SW480 (cell line): Measurements from ENCODE around the gene XPO5.
"Not testable (repeated sequence)": the region's sequence is repeated elsewhere in the genome, so short reads cannot be mapped to it uniquely, and the experiment has no call there.

Source experiments
- DNase-seq: peaks from one replicate; pipeline ENCODE4 v3.0.0-alpha.2; 2016; ENCODE audit warnings: low spot score

The XPO5 gene

DNA sequence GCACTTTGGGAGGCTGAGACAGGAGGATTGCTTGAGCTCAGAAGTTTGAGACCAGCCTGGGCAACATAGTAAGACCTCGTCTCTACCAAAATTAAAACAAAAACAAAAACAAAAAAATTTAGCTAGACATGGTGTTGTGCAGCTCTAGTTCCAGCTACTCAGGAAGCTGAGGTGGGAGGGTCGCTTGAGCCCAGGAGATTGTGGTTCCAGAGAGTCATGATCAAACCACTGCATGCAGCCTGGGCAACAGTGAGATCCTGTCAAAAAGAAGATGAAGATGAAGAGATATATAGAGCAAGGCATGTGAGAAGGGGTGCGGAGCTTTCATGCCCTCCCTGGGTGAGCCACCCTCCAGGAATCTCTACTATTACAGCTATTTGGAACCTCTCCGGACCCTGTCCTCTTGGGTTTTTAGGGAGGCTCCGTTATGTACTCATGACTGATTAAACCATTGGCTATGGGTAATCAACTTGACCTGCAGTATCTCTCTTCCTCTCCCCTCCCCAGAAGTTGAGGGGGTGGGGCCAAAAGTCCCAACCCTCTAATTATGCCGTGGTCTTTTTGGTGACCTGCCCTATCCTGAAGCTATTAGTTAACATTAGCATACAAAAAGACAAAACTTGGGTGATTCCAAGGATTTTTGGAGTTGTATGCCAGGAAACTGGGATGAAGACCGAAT is 9.2 kb upstream of the XPO5 start:
- no peak for DNase-seq

DNA sequence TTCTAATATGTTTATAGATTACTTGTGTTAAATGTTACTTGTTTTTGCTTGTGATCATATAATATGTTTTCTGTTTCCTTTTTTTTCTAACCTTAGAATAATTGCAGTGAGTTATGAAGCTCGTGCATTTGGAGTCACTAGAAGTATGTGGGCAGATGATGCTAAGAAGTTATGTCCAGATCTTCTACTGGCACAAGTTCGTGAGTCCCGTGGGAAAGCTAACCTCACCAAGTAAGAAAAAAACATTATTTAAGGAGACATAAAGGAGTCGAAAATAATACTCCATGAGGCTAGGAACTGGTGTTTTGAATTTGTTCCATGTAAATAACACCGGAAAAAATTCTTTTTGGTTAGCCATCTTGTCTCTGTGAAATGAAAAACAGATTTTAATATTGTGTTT is 7.1 kb upstream of the XPO5 start:
- DNase-seq, result no peak

DNA sequence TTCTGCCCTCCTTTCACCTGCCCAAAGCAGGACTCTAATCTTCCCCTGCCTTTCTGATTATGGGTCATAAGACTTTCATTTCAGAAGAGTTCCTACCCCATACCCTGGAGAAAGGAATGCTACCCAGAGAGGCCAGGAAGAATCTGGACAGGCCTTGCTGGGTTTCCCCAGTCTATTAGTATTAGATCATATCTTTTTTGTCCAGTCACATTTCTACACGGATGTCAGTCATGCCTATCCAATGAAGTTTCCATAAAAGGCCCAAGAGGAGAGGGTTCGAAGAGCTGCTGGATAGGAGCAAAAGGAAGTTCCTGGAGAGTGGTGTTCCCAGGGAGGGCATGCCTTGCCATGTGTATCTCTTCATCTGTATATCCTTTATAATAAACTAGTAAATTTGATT is 3.3 kb upstream of the XPO5 start:
- no peak for DNase-seq

DNA sequence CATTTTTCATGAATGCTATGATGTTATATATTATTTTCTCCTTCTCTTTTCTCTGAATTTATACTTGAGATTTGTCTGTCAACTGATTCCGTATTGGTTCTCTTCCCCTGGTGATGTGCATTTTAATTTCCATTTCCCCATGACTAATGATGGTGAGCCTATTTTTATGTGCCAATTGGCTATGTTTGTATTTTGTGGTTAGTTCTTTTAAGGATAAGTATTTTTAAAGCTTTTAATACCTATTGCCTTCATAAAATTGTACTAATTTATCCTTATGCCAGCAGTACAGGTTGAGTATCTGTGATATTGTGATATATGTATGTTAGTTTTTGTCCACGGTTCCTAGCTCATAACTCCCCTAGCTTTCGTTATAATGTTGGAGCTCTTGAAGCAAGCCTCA is 2.9 kb upstream of the XPO5 start:
- no peak for DNase-seq

DNA sequence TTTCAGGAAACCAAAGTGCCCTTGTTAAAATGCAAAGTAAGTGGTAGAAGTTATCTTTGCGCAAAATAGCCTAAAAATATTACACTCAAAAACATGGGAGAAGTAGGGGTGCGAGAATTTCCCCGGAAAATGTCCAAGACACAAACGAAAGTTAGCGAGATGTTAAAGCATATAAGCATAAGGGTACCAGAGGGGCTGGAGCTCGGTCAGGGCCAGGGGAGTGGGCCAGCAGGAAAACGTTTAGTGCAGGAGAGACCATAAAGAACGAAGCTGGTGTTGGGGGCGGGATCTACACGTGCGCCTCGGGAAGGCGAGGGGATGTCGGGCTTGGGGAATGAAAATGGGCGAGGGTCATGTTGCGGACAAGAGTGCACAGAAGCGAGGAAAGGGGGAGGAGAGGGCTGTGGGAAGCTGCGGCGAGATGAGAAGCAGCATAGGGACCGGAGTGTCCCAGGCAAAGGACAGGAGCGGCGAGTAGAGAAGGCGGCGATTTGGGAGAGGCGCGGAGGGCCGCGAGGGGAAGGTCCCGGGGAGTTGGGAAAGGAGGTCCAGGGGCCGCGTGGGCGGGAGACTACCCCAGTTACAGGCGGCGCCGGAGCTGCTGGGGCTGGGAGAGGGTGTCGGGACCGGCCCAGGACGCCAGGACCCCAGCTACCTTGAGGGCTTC is 600 bp downstream of the XPO5 start:
- peak; percentile 55 for DNase-seq

DNA sequence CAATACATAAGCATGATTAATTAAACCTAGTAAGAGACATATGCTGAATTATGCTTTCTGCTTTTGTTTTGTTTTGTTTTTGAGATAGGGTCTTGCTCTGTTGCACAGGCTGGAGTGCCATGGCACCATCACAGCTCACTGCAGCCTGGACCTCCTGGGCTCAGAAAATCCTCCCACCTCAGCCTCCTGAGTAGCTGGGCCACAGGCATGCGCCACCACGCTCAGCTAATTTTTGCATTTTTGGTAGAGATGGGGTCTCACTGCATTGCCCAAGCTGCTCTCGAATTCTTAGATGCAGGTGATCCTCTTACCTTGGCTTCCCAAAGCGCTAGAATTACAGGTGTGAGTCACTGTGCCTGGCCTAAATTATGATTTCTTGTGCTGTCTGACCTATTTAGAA is 3.8 kb downstream of the XPO5 start:
- DNase-seq, result no peak

DNA sequence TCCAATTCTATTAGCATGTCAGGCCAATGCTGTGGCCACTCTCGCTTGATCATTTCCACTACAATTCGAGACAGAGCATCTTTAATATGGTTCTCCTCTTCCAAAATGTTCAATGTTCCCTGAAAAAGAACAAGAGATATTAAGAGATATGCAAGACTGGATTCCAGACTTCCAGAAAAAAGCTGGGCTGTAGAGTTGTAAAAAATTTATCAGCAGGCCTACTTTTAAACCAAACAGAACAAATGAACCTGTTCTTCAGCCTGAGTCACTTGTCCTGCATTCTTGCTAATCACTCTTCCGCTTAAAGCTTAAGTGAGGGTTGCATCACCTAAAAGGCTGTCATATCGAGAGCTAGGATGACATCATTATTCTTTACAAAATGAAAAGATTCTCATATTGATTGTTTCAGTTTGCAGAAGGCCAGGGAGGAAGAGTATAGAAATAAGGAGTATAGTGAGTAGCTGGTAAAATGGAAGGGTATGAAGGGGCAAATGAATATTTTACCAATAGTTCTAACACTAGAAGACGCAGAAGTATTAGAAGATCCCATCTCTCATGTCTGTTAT is 4.9 kb downstream of the XPO5 start:
- peak; percentile 3 for DNase-seq

DNA sequence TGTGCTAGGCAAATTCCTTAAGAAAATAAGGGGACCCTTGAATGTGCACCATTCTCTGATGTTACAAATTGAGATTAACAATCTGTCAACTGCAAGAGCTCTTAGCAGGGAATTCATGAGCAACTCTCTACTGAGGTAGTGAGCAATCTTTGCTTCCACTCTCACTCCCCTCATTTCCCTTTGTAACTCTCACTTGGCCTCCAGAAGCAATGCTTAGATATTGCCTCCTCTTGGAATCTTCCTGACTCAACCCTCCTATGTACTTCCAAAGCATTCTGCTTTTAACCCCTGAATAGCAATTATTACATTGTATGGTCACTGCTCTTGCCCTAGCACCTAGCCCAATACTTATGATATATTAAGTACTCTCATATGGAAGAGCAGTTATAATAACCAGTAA is 16.5 kb downstream of the XPO5 start:
- no peak for DNase-seq

DNA sequence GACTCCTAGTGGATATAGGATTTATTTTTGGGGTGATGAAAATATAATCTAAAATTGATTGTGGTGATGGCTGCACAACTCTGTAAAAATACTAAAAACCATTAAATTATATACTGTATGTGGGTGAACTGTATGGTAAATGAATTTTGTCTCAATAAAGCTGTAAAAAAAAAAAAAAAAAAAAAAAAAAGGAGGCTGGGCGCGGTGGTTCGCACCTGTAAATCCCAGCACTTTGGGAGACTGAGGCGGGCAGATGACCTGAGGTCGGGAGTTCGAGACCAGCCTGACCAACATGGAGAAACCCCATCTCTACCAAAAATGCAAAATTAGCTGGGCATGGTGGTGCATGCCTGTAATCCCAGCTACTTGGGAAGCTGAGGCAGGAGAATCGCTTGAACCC is 18.2 kb downstream of the XPO5 start:
- not testable (repeated sequence) for DNase-seq

DNA sequence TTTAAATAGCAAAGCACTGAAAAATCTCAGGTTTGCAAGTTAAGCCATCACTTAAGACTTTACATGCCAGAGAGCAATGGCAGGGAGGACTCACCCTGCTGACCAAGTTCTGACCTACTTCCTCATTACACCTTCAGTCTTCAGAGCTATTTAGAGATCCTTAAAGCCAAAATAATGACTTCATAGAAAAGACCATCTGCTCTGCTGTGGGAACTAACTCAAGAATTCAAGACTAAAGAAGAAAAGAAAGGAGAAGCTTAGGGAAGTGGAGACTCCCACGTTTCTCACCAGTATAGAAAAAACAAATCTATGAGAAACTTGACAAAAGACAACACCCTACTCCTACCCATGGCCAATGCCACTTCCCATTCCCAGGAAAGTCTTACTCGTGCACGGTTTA is 28.6 kb downstream of the XPO5 start:
- no peak for DNase-seq

DNA sequence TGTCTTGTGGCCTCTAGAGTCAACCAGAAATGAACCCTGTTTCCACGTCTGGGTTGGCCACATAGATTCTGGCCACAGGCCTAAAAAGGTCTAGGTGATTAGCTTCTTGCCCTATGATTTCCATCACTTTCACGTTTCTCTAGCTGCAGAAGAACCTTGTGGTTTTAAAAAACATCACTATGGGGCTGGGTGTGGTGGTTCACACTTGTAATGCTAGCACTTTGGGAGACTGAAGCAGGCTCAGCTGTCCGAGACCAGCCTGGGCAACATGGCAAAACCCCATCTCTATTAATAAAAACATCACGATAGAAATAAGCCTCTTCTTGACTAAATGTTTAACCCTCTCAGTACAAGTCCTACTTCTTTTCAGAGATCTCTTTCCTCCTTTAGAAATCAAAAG is 31.4 kb downstream of the XPO5 start:
- no peak for DNase-seq

DNA sequence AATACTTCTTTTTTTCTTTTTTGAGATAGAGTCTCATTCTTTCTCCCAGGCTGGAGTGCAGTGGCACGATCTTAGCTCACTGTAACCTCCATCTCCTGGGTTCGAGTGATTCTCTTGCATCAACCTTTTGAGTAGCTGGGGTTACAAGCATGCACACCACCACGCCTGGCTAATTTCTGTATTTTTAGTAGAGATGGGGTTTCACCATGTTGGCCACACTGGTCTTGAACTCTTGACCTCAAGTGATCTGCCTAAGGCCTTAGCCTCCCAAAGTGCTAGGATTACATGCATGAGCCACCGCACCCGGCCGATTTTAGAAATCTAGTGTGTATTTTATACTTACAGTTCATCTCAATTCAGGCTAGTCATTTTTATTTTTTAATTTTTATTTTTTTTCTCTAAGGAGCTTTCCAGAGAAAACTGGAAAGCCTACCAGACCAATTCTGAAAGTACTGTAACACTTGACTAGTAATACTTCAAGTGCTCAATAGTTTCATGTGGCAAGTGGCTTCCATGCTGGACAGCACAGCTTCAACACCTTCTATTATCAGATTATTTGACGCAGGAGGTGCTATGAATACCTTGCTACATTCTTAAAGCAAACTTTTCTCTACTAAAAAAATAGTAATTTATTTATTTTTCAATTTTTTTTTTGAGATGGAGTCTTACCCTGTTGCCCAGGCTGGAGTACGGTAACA is 33.9 kb downstream of the XPO5 start:
- DNase-seq, result no peak

DNA sequence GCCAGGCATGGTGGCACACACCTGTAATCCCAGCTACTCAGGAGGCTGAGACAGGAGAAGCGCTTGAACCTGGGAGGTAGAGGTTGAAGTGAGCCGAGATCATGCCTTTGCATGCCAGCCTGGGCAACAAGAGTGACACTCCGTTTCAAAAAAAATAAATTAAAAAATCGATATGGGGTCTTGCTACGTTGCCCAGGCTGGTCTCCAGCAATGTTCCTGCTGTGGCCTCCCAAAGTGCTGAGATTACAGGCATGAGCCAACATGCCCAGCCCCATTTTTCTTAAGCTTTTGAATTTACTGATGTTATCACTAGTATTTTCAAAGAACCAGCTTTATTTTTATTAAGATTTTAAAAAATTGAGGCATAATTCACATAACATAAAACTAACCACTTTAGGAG is 35.3 kb downstream of the XPO5 start:
- no peak for DNase-seq

DNA sequence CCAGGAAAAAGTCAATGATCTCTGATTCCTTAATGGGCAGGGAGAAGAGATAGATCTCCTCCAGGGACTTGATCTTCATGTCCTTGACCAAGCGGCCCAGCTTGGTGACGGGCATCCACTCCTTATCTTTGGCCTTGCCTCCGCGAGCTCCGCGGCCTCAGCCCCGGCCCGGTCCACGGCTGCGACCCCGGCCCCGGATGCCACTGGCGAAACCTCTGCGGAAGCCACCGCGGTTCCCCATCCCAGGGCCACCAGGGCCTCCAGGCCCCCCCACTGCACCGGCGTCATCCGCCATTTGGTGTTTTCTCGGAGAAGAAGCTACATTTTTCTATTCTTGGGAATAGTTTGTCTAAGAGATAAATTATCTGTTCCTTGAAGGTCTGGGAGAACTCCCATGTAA is 36.4 kb downstream of the XPO5 start:
- not testable (repeated sequence) for DNase-seq

DNA sequence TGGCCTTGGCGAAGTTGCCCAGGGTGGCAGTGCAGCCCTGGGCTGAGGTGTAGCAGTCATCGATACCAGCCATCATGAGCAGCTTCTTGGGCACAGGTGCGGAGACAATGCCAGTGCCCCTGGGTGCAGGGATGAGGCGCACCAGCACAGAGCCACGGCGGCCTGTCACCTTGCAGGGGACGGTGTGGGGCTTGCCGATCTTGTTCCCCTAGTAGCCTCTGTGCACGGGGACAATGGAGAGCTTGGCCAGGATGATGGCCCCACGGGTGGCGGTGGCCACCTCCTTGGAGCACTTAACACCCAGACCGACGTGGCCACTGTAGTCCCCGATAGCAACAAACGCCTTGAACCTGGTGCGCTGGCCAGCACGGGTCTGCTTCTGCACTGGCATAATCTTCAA is 36.9 kb downstream of the XPO5 start:
- not testable (repeated sequence) for DNase-seq

DNA sequence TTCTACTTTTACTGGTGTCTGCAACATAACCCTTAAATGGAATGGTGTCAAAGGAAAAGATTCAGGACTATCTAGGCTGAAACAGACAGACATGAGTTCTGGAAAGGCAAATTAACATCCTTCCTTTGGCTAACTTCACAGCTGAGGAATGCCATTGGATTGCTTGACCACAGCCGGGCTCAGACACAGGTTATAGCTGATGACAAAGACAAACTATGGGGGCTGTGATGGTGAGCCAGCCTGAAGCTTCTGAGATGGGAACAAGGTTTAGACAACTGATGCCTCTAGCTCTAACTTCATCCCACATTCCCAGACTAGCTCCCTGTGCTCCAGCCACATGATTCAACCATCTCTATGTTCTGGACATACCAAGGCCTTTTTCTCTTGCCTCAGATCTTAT is 43.6 kb downstream of the XPO5 start:
- DNase-seq, result no peak

DNA sequence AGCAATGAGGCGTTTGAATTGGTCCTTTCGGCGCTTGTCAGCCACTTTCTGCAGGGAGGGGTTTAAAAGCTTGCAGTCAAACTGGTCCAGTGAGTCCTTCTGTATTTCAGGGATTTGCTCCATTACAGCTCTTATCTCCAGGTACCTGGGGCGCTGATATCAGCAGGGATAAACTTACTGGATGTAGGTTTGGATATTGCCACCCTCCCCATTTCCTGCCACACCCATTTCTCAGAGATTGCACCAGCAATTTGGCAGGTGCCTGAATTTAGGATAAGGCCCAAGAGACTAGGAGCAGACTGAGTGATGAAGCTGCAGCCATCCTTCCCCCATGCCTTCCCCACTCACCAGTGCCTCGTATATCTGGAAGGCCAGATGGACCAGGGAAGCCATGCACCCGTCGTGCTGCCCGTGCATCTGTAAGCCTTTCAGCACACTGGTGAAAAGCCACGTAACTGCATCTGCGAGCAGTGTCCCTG is 51.3 kb downstream of the XPO5 start:
- no peak for DNase-seq

DNA sequence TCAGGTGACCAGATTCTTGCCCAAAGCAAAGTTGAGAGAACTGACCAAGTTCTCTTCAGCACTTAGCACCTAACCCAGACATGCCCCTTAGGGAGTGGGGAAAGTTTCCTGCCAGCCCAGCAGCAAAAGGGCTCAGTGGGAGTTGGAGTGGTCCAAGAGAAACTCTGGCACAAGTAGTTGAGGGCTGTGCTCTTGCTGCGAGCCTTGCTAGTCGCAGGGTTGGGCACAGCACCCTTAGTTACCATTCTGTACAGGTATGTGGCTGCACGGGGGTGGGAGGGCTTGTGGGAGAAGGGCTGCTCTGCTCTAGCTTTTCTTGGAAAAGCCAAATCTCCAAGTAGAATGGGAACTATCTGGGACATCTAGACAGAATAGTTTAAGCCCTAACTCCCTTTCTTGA is 52.6 kb downstream of the XPO5 start:
- DNase-seq, result no peak

DNA sequence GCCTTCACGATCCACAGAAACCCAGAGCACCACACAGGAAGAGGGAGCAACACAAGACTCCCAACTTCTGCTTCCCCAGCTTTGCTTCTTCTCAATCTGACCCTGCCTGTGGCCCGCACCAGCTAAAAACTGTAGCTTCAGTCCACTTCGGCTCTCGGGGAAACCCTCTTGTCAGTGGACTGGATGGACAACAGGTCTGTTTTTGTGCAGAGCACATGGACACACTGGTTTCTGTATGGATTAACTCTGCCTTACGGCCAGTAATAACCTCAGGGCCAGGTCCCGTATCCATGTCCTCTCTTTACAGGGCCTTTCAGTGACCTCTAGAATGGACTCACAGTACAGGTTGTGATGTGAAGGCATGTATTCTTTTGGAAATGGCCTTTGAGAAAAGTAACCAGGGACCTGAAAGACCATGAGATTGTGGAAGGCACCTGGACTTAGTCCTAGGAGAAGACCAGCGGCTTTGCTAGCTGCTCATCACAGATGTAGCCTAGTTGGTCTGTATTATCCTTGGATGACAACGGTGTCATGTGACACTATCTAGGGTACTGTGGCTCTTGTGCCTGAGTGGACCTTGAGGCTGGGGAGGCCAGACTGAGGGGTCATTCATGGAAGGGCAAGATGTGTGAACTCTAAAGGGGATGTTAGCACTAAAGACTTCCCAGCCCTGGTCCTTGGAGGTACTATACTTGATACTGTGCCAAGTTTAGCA is 53.1 kb downstream of the XPO5 start:
- no peak for DNase-seq

DNA sequence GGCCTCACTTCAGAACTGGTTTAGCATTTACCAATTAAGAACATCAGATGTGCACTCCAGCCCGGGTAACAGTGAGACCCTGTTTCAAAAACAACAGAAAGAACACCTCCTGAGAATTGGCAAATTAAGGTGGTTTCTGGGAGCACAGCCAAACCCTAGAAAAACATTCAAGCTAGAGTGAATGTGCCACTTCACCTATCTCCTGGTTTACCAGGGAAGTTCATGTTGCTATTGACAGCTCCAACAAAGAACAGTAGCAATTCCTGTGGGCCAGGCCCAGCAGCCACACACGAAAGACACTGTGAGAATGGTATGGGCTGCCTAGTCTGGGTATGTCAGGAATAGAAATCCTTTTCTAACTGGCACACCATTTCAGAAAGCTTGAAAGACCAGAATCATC is 54.0 kb downstream of the XPO5 start:
- DNase-seq, result no peak

DNA sequence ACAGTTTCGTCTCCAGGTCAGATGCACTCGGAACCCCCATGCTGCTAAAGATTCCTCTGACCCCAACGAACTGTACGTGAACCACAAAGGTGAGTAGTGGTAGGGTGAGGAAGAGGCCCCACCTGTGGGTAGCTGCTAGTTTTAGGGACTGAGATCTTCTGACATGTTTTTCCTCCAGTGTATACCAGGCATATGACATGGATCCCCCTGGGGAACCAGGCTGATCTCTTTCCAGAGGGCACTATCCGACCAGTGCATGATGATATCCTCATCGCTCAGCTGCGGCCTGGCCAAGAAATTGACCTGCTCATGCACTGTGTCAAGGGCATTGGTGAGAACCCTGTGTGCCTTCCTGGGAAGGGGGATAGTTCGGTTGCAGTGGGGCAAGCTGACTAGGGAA is 55.7 kb downstream of the XPO5 start:
- DNase-seq, result no peak
